Smooth muscle cell (in vitro differentiated cells): ENCODE results near the gene P4HB. TPM values are rescaled to one million over a fixed set of nuclear protein-coding genes. Genes with fewer than 3 reads are reported as not detected.

Experiments used
- DNase-seq: peaks from one replicate; lab custom pipeline; 2025; ENCODE audit not compliant: unreplicated experiment; lab: John Stamatoyannopoulos, UW
- H2AFZ ChIP-seq: fragments of 200-600 bp; sonication (generic); 2 replicates; pipeline ENCODE4 v1.6.0; 2016; ENCODE audit warnings: antibody characterized with exemption, low read depth, mild to moderate bottlenecking
- H3F3A ChIP-seq: fragments of 200-600 bp; sonication (generic); 2 replicates; pipeline ENCODE4 v1.6.0; 2017; ENCODE audit warnings: antibody characterized with exemption, low read depth
- H3K27ac ChIP-seq: fragments of 200-600 bp; sonication (generic); 2 replicates; pipeline ENCODE4 v1.5.1; 2016; ENCODE audit warnings: low read depth, mild to moderate bottlenecking
- H3K27me3 ChIP-seq: fragments of 200-600 bp; sonication (generic); 2 replicates; pipeline ENCODE4 v1.6.1; 2016; ENCODE audit warnings: low read depth, mild to moderate bottlenecking
- H3K36me3 ChIP-seq: fragments of 200-600 bp; sonication (generic); 2 replicates; pipeline ENCODE4 v1.5.1; 2016; ENCODE audit warnings: low read depth
- H3K4me1 ChIP-seq: fragments of 200-600 bp; sonication (generic); 2 replicates; pipeline ENCODE4 v1.5.1; 2016; ENCODE audit warnings: low read depth
- H3K4me2 ChIP-seq: fragments of 200-600 bp; sonication (generic); 2 replicates; pipeline ENCODE4 v1.6.0; 2016; ENCODE audit warnings: mild to moderate bottlenecking
- H3K4me3 ChIP-seq: fragments of 200-600 bp; sonication (generic); 2 replicates; pipeline ENCODE4 v1.5.1; 2016; ENCODE audit warnings: mild to moderate bottlenecking
- H3K79me2 ChIP-seq: fragments of 200-600 bp; sonication (generic); 2 replicates; pipeline ENCODE4 v1.6.0; 2016; ENCODE audit warnings: low read depth, mild to moderate bottlenecking
- H3K9ac ChIP-seq: fragments of 200-600 bp; sonication (generic); 2 replicates; pipeline ENCODE4 v1.6.0; 2016; ENCODE audit warnings: low read depth
- H3K9me3 ChIP-seq: fragments of 200-600 bp; sonication (generic); replicated peaks from 2 replicates; pipeline ENCODE4 v1.5.1; 2016; ENCODE audit warnings: low read depth
- H4K20me1 ChIP-seq: fragments of 200-600 bp; sonication (generic); 2 replicates; pipeline ENCODE4 v1.6.0; 2016; ENCODE audit warnings: low read depth
- CTCF ChIP-seq: fragments of 200-600 bp; sonication (generic); IDR thresholded peaks from 2 replicates; pipeline ENCODE4 v1.5.1; 2017; ENCODE audit warnings: borderline replicate concordance, mild to moderate bottlenecking, antibody characterized with exemption; ENCODE audit not compliant: insufficient read depth, poor library complexity, severe bottlenecking
- WGBS: methylation state at CpG from one replicate; pipeline ENCODE4 v1.1.7; 2016; ENCODE audit warnings: low lambda C conversion rate; 5-methylcytosine and 5-hydroxymethylcytosine counted together
- polyA plus RNA-seq: library from polyadenylated mRNA; unstranded; fragments of >200 nt; fragmentation: Nextera tagmentation; extraction: Ambion mirVana; gene quantifications from 2 replicates; pipeline ENCODE4 v1.2.1, GENCODE V29; 2016
- total RNA-seq: library from RNA; depleted of rRNA; stranded (reverse); fragments of >200 nt; gene quantifications from 2 replicates; pipeline ENCODE4 v1.2.3, GENCODE V29; 2014

The P4HB gene
- total and polyA plus RNA-seq, 2 experiments from 2014 or later, result 1,526 to 1,593 TPM

- DNase-seq, result no peak
- Histone ChIP-seq H3K27ac (no peak overlapping the region), H3K79me2 (peaks cover 1% of the 10 kb centered on the region), H3K9ac (no peak overlapping the region), H3K4me3 (no peak overlapping the region), H3K4me2 (no peak overlapping the region), H3K9me3 (no peaks in the 10 kb centered on the region), H3K27me3 (no peaks in the 10 kb centered on the region), H2AFZ (no peak overlapping the region), H3F3A (peaks cover 22% of the 10 kb centered on the region), H3K4me1 (peaks cover 7% of the 10 kb centered on the region), H3K36me3 (no peaks in the 10 kb centered on the region), H4K20me1 (peaks cover 6% of the 10 kb centered on the region)
- 86% methylated on average over 9 of the region's 9 CpGs for WGBS
- no peak for TF ChIP-seq CTCF
Observed at GRCh38 chr17:81837641-81838040, 22.7 kb downstream of the P4HB start.

GRCh38 chr17:81834831-81835267 is 25.5 kb downstream of the P4HB start, which contains the start of gene PPP1R27:
Gene PPP1R27 (minus strand): TSS chr17:81835050. CDS start chr17:81834953, 97 bp downstream.
- H3K4me3 ChIP-seq, result peak within 1 kb of the TSS; percentile 55
- 97% methylated on average over 26 of the region's 26 CpGs for WGBS
- no peak for TF ChIP-seq CTCF
- peak within 1 kb of the TSS; percentile 86 for H3K27ac ChIP-seq
- H3F3A ChIP-seq, result peaks cover 12% of the 10 kb centered on the region
- no peaks in the 10 kb centered on the region for H3K27me3 ChIP-seq
- H3K79me2 ChIP-seq, result peaks cover 29% of the 10 kb centered on the region
- no peaks in the 10 kb centered on the region for H3K36me3 ChIP-seq
- DNase-seq, result no peak
- H3K4me2 ChIP-seq, result peak within 1 kb of the TSS; percentile 82
- no peaks in the 10 kb centered on the region for H3K9me3 ChIP-seq
- H4K20me1 ChIP-seq, result peaks cover 28% of the 10 kb centered on the region
- H2AFZ ChIP-seq, result no peak within 1 kb of the TSS
- peaks cover 17% of the 10 kb centered on the region for H3K4me1 ChIP-seq
- H3K9ac ChIP-seq, result peak within 1 kb of the TSS; percentile 89

- peak overlapping the region; percentile 89 for H3K9ac ChIP-seq
- H3K4me2 ChIP-seq, result peak overlapping the region; percentile 82
- peaks cover 17% of the 10 kb centered on the region for H3K4me1 ChIP-seq
- TF ChIP-seq CTCF, result no peak
- DNase-seq, result no peak
- H3K4me3 ChIP-seq, result peak overlapping the region; percentile 55
- H3K27ac ChIP-seq, result peak overlapping the region; percentile 86
- peaks cover 34% of the 10 kb centered on the region for H4K20me1 ChIP-seq
- 92% methylated on average over 31 of the region's 31 CpGs for WGBS
- no peaks in the 10 kb centered on the region for H3K9me3 ChIP-seq
- H2AFZ ChIP-seq, result no peak overlapping the region
- H3F3A ChIP-seq, result peaks cover 12% of the 10 kb centered on the region
- peaks cover 36% of the 10 kb centered on the region for H3K79me2 ChIP-seq
- no peaks in the 10 kb centered on the region for H3K36me3 ChIP-seq
- H3K27me3 ChIP-seq, result no peaks in the 10 kb centered on the region
Observed at GRCh38 chr17:81833921-81834830, 26.2 kb downstream of the P4HB start.
